SK-N-SH treated with all-trans-retinoic acid at 6 μM for 48 hours (cell line): ENCODE measurements around the gene CYTH3.

Experiments
- ATAC-seq: fragments of 200-7000 bp; cut with Tn5 transposase; 3 replicates; pipeline ENCODE4 v1.9.1; 2020; ENCODE audit warnings: mild to moderate bottlenecking, moderate library complexity
- ARNTL ChIP-seq: fragments of 450-650 bp; formaldehyde crosslinking; IDR thresholded peaks from 2 replicates; pipeline ENCODE4 v1.5.0; 2020; ENCODE audit warnings: low read depth, mild to moderate bottlenecking, moderate library complexity, borderline replicate concordance
- BACH2 ChIP-seq: fragments of 250-450 bp; sonication (Bioruptor Pico); IDR thresholded peaks from 2 replicates; pipeline ENCODE4 v1.9.0; 2021; ENCODE audit warnings: mild to moderate bottlenecking, borderline replicate concordance
- CREB5 ChIP-seq: fragments of 250-450 bp; sonication (Bioruptor Pico); IDR thresholded peaks from 2 replicates; pipeline ENCODE4 v1.5.1; 2020; ENCODE audit warnings: low read depth, mild to moderate bottlenecking, moderate library complexity
- CSDC2 ChIP-seq: fragments of 250-450 bp; sonication (Bioruptor Pico); IDR thresholded peaks from 2 replicates; pipeline ENCODE4 v1.5.0; 2020; ENCODE audit warnings: mild to moderate bottlenecking, moderate library complexity
- CSRNP3 ChIP-seq: fragments of 250-450 bp; sonication (Bioruptor Pico); IDR thresholded peaks from 2 replicates; pipeline ENCODE4 v1.5.1; 2021; ENCODE audit warnings: mild to moderate bottlenecking, moderate library complexity
- ESRRG ChIP-seq: fragments of 250-450 bp; sonication (Bioruptor Pico); IDR thresholded peaks from 2 replicates; pipeline ENCODE4 v1.6.1; 2021; ENCODE audit warnings: mild to moderate bottlenecking
- GLIS3 ChIP-seq: fragments of 250-450 bp; sonication (Bioruptor Pico); IDR thresholded peaks from 2 replicates; pipeline ENCODE4 v1.5.0; 2020; ENCODE audit warnings: mild to moderate bottlenecking, moderate library complexity
- ISL1 ChIP-seq: fragments of 250-450 bp; sonication (Bioruptor Pico); IDR thresholded peaks from 2 replicates; pipeline ENCODE4 v2.1.2; 2022; ENCODE audit warnings: mild to moderate bottlenecking, moderate library complexity
- OSR1 ChIP-seq: fragments of 250-450 bp; sonication (Bioruptor Pico); IDR thresholded peaks from 2 replicates; pipeline ENCODE4 v1.8.0; 2022; ENCODE audit warnings: moderate library complexity, mild to moderate bottlenecking, inconsistent platforms
- PATZ1 ChIP-seq: fragments of 250-450 bp; sonication (Bioruptor Pico); IDR thresholded peaks from 2 replicates; pipeline ENCODE4 v1.8.0; 2020; ENCODE audit warnings: mild to moderate bottlenecking, moderate library complexity, borderline replicate concordance
- POU6F1 ChIP-seq: fragments of 250-450 bp; sonication (Bioruptor Pico); IDR thresholded peaks from 2 replicates; pipeline ENCODE4 v1.8.0; 2021; ENCODE audit warnings: low read depth, mild to moderate bottlenecking, moderate library complexity, borderline replicate concordance
- PPARA ChIP-seq: fragments of 250-450 bp; sonication (Bioruptor Pico); IDR thresholded peaks from 2 replicates; pipeline ENCODE4 v1.5.0; 2020; ENCODE audit warnings: mild to moderate bottlenecking, borderline replicate concordance
- RARB ChIP-seq: fragments of 250-450 bp; sonication (Bioruptor Pico); IDR thresholded peaks from 2 replicates; pipeline ENCODE4 v1.8.0; 2021; ENCODE audit warnings: mild to moderate bottlenecking, moderate library complexity
- SNAI2 ChIP-seq: fragments of 250-450 bp; sonication (Bioruptor Pico); IDR thresholded peaks from 2 replicates; pipeline ENCODE4 v1.5.0; 2020; ENCODE audit warnings: mild to moderate bottlenecking, moderate library complexity
- TCF4 ChIP-seq: fragments of 250-450 bp; sonication (Bioruptor Pico); IDR thresholded peaks from 2 replicates; pipeline ENCODE4 v1.8.0; 2021; ENCODE audit warnings: mild to moderate bottlenecking, moderate library complexity, borderline replicate concordance
- TOX ChIP-seq: fragments of 250-450 bp; sonication (Bioruptor Pico); IDR thresholded peaks from 2 replicates; pipeline ENCODE4 v1.8.0; 2021; ENCODE audit warnings: mild to moderate bottlenecking, moderate library complexity, borderline replicate concordance
- TSHZ2 ChIP-seq: fragments of 250-450 bp; sonication (Bioruptor Pico); IDR thresholded peaks from 2 replicates; pipeline ENCODE4 v1.5.0; 2020; ENCODE audit warnings: mild to moderate bottlenecking, moderate library complexity
- ZC3H10 ChIP-seq: fragments of 250-450 bp; sonication (Bioruptor Pico); IDR thresholded peaks from 2 replicates; pipeline ENCODE4 v1.5.1; 2021; ENCODE audit warnings: mild to moderate bottlenecking, moderate library complexity
- ZFP3 ChIP-seq: fragments of 250-450 bp; sonication (Bioruptor Pico); IDR thresholded peaks from 2 replicates; pipeline ENCODE4 v1.5.0; 2020; ENCODE audit warnings: mild to moderate bottlenecking, moderate library complexity
- ZFP30 ChIP-seq: fragments of 450-650 bp; formaldehyde crosslinking; IDR thresholded peaks from 2 replicates; pipeline ENCODE4 v1.5.0; 2022; ENCODE audit warnings: mild to moderate bottlenecking, moderate library complexity
- ZNF565 ChIP-seq: fragments of 450-650 bp; formaldehyde crosslinking; conservative IDR thresholded peaks from 2 replicates; pipeline ENCODE4 v1.5.0; 2020; ENCODE audit warnings: low read depth, mild to moderate bottlenecking, moderate library complexity
- ZNF70 ChIP-seq: fragments of 450-650 bp; formaldehyde crosslinking; IDR thresholded peaks from 2 replicates; pipeline ENCODE4 v1.5.0; 2020; ENCODE audit warnings: mild to moderate bottlenecking, moderate library complexity
- ZNF8 ChIP-seq: fragments of 450-650 bp; formaldehyde crosslinking; IDR thresholded peaks from 2 replicates; pipeline ENCODE4 v1.5.0; 2020; ENCODE audit warnings: mild to moderate bottlenecking, moderate library complexity

CYTH3 gene

GRCh38 chr7:6252748-6253147, 19.7 kb downstream of the CYTH3 start:
- TF ChIP-seq BACH2 (CRISPR knock-in tag) (no peak), ZNF8 (CRISPR knock-in tag) (no peak), CREB5 (CRISPR knock-in tag) (no peak), SNAI2 (CRISPR knock-in tag) (no peak), TSHZ2 (CRISPR knock-in tag) (no peak), OSR1 (no peak), GLIS3 (CRISPR knock-in tag) (no peak), ZFP3 (CRISPR knock-in tag) (no peak), RARB (CRISPR knock-in tag) (no peak), ESRRG (CRISPR knock-in tag) (no peak), ARNTL (CRISPR knock-in tag) (no peak), ZNF565 (no peak), ZFP30 (no peak), PPARA (CRISPR knock-in tag) (no peak), TCF4 (CRISPR knock-in tag) (no peak), ZNF70 (CRISPR knock-in tag) (no peak), POU6F1 (CRISPR knock-in tag) (no peak), ISL1 (CRISPR knock-in tag) (no peak)
- ATAC-seq: no peak

GRCh38 chr7:6252341-6252746, 20.1 kb downstream of the CYTH3 start:
- ATAC-seq: peak; percentile 7; the same call in 2 of the 3 replicates
- TF ChIP-seq TOX (CRISPR knock-in tag) (no peak), ISL1 (CRISPR knock-in tag) (peak; percentile 42)
- TF ChIP-seq, all 23 proteins: peak for 1

- TF ChIP-seq ZC3H10 (CRISPR knock-in tag): no peak
- peak; percentile 56; the same call in 1 of the 2 replicates for TF ChIP-seq TCF4 (CRISPR knock-in tag)
- ATAC-seq: peak; percentile 36
Observed at GRCh38 chr7:6251653-6252052, 20.8 kb downstream of the CYTH3 start.

GRCh38 chr7:6250364-6250833, 22.0 kb downstream of the CYTH3 start:
- no peak for TF ChIP-seq ZNF70 (CRISPR knock-in tag)
- TF ChIP-seq ISL1 (CRISPR knock-in tag): no peak
- TF ChIP-seq ARNTL (CRISPR knock-in tag): no peak
- no peak for TF ChIP-seq PPARA (CRISPR knock-in tag)
- no peak for TF ChIP-seq PATZ1 (CRISPR knock-in tag)
- no peak for TF ChIP-seq ZNF8 (CRISPR knock-in tag)
- no peak for TF ChIP-seq RARB (CRISPR knock-in tag)
- no peak for TF ChIP-seq CSDC2 (CRISPR knock-in tag)
- TF ChIP-seq CSRNP3 (CRISPR knock-in tag): no peak
- no peak for ATAC-seq
